NCI-H526 treated with DMSO at 0.1 percent for 48 hours (cell line): Measurements from ENCODE around the gene AHSA1.

Experiments used
- DNase-seq: peaks from one replicate; lab custom pipeline; 2025; lab: John Stamatoyannopoulos, UW

AHSA1 gene

DNA sequence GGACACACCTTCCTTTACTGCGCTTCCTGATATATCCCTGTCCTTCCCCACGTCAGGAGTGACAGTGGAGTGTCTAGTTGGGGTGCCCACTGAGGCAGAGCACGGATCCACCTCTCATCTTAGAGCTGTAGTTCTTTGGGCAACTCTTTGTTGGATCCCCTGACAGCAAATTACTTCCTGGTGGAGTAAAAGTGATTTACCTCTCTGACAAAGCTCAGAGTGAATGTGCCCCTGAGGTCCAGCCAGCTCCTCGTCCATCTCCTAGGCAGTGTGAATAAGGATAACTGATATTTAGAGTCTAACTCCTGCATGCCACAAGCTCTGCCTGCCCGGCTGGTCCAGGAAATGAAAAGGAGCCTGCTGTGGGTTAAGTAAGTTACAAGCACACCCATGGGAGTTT is 16.0 kb downstream of the AHSA1 start:
- DNase-seq = no peak

GRCh38 chr14:77474479-77475177 is 16.7 kb downstream of the AHSA1 start:
- no peak for DNase-seq

GRCh38 chr14:77475432-77476115 is 17.7 kb downstream of the AHSA1 start:
- no peak for DNase-seq

DNA sequence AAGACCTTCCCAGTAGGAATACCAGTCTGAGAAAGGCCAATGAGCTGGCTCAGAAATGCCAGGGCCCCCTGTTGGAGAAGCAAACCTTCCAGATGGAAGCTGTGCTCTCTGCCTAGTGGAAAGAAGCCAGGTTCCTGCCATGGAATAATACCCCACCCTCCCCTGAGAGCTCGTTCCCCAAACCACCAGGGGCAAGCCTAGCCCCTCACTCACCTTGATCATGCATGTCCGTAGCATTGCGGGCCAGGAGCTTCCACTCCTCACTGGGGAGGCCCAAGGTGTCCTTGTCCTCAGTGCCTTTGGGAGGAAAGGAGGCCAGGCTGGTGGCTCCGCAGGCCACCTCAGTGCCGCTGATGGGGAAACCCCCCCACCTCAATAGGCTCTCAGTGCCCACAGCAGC is 20.1 kb downstream of the AHSA1 start:
- DNase-seq = no peak

DNA sequence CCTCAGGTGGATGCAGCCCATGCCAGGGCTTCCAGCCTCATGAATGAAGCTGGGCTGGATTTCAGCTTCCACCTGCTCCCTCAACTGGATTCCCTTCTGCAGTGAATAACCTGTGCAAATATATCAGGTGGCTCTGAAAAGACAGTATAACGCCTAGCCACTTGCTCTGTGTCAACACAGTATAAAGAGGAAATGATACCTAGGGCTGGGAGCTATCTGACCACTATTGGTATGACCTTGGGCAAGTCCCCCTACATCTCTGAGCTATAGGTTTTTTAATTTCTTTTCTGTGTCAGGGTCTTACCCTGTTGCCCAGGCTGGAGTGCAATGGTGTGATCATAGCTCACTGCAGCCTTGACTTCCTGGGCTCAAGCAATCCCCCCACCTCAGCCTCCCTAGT is 20.9 kb downstream of the AHSA1 start:
- no peak for DNase-seq

DNA sequence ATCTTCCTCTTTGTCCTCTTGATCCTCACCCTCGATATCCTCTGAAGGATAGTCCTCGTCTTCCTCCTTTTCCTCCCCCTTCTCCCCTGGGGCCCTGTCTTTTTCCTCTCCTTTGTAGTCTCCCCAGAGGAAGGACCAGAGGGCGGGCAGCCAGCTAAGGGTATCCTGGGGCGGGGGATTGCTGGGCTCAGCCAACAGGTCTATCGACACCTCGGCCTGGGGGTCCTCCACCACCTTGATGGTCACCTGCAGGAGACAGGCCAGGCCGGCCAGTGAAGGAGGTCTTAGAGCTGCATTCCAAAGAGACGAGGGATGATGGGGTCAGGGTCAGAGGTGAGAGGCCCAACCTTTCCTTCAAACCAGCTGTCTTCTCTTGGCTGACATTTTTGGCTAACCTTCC is 24.5 kb downstream of the AHSA1 start:
- DNase-seq = no peak

DNA sequence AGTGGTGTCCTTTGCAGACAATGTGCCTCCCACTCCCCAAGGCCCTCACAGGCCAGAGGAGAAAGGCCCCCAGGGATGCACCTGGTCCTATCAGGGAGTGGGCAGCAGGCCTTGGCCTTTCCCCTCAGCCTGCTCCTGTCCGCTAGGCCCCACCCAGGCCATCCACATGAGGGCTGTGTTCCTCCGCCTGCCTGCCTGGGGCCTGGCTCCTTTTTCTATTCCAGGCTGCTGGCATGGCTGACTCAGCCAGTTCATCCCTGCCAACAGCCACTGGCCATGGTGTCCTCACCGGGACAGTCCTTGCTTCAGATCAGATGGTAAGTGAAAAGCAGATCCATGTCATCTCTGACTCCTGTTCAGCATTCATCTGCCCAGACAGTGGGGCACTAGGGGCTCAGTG is 27.4 kb downstream of the AHSA1 start:
- DNase-seq = no peak

- DNase-seq = no peak
Measured at GRCh38 chr14:77485901-77486678, 28.2 kb downstream of the AHSA1 start.

- no peak for DNase-seq
Measured at GRCh38 chr14:77488558-77488957, 30.7 kb downstream of the AHSA1 start.

- no peak for DNase-seq
Measured at GRCh38 chr14:77489041-77489440, 31.1 kb downstream of the AHSA1 start.

- no peak for DNase-seq
Measured at GRCh38 chr14:77490347-77490986, 32.6 kb downstream of the AHSA1 start.

DNA sequence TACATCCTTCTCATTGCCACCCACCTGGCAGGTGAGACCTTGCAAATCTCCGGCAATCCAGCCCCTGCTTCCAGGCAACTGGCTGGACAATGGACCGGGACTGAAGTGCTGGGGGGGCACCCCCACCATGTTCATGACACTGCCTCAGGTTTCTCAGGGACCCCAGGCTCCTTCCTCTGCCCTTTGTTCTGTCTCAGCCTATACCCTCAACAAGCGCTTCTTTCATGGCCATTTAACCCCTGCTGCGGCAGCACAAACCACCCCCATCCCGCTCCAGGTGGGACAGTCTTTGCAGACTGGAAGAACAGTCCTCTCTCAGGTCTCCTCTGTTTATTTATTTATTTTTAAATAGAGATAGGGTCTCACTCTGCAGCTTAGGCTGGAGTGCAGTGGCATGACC is 33.2 kb downstream of the AHSA1 start:
- no peak for DNase-seq

- no peak for DNase-seq
Measured at GRCh38 chr14:77495334-77495733, 37.4 kb downstream of the AHSA1 start.

- peak; percentile 67 for DNase-seq
Measured at GRCh38 chr14:77498120-77498979, 40.5 kb downstream of the AHSA1 start, which contains the start of gene ISM2. TSS of gene ISM2 (minus strand) at chr14:77498816. CDS start at chr14:77498793, 23 bp downstream.

- DNase-seq = no peak
Measured at GRCh38 chr14:77498984-77499527, 41.2 kb downstream of the AHSA1 start.

GRCh38 chr14:77502109-77502782 is 44.4 kb downstream of the AHSA1 start:
- DNase-seq = no peak

DNA sequence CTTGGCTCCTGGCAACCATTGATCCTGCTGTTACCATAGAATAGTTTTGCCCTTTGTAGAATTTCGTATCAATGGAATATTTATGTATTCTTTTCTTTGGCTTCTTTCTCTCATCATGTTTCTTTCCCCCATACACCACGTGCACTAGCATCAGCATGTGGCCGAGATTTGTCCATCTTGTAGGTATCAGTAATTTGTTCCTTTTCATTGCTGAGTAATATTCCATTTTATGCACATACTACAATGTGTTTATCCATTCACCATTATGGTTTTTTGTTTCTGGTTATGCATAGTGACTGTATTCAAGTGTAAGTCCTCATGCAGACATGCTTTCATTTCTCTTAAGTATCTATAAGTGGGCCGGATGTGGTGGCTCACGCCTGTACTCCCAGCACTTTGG is 45.2 kb downstream of the AHSA1 start:
- DNase-seq = no peak

DNA sequence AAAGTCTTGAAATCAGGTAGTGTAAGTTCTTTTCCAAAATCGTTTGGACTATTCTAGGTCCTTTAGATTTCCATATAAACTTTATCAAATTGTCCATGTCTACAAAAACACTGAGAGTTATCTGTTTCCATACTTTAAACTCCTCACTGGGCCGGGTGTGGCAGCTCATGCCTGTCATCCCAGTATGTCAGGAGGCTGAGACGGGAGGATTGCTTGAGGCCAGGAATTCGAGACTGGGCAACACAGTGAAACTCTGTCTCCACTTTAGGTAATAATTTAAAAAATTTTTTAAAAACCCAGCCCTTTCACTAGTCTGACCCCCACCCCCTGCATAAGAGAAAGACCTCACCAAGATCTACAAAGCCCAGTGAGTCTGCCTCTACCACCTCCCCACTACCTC is 47.1 kb downstream of the AHSA1 start:
- no peak for DNase-seq

DNA sequence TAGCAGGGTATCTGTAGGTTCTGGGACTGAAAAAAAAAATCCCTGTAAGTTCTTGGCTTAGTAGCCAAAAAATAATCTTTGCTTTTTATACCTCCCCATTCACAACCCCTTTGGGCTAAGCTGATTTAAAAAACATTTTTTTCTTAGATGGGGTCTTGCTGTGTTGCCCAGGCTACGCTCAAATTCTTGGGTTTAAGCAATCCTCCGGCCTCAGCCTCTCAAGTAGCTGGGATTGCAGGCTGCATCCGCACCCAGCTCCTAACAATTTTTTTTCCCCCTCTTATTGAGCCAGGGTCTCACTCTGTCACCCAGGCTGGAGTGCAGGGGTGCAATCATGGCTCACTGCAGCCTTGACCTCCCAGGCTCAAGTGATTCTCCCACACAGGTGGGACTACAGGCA is 49.9 kb downstream of the AHSA1 start:
- DNase-seq = no peak

GRCh38 chr14:77508249-77508648 is 50.4 kb downstream of the AHSA1 start:
- DNase-seq = no peak

GRCh38 chr14:77508876-77509275 is 51.0 kb downstream of the AHSA1 start:
- no peak for DNase-seq
